Measurements from ENCODE around the gene PLSCR3. TPM values are rescaled to one million over a fixed set of nuclear protein-coding genes. Genes with fewer than 3 reads are reported as not detected.

The PLSCR3 gene
- total and polyA plus RNA-seq, 2 donors (not counting 3 experiments of a cell fraction or from before 2014, with no cell fraction given): 59.9 to 94.8 TPM

DNA sequence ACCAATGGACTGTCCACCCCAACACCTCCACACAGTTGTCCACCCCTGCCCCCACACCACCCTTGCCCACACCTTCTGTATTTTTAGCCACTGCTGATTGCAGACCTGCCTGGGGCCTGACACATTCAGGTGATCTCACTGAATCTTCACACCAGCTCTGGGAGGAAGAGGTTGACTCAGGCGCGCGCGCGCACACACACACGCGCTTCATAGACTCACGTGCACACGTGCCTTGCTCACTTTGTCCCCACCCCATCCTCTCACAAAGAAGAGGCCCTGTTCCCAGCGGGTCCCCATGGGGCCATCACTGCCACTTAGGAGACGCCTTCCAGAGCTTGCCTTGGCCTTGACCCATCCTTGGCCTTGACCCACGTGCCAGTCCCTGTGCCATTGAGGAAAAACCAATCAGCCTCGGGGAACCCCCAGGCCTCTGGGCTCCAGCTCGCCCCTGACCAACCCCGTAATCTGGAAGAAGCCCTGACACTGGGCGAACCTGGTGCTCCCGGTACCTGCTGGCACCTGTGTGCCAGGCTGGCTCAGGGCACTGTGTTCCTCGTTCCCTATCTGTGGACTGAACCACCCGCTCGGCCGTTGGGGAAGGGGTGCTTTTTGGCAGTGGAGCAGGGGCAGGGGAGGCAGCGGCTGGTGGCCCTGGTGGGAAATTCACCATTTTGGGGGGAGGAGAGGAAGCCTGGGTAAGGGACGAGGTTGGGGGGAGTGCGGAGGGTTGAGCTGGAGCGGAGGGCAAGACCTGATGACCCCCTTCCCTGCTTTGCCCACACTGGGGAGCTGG lies 16.5 kb upstream of the PLSCR3 start:
- TF ChIP-seq, protein P1, sequence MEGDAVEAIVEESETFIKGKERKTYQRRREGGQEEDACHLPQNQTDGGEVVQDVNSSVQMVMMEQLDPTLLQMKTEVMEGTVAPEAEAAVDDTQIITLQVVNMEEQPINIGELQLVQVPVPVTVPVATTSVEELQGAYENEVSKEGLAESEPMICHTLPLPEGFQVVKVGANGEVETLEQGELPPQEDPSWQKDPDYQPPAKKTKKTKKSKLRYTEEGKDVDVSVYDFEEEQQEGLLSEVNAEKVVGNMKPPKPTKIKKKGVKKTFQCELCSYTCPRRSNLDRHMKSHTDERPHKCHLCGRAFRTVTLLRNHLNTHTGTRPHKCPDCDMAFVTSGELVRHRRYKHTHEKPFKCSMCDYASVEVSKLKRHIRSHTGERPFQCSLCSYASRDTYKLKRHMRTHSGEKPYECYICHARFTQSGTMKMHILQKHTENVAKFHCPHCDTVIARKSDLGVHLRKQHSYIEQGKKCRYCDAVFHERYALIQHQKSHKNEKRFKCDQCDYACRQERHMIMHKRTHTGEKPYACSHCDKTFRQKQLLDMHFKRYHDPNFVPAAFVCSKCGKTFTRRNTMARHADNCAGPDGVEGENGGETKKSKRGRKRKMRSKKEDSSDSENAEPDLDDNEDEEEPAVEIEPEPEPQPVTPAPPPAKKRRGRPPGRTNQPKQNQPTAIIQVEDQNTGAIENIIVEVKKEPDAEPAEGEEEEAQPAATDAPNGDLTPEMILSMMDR (IDR thresholded peaks at IDR 0.05; ENCODE audit: extremely low read depth in 1 of 2, insufficient read depth in 1 of 2, low read depth in 1 of 2, low read length in 2 of 2): no peak
- TF ChIP-seq, protein P2, sequence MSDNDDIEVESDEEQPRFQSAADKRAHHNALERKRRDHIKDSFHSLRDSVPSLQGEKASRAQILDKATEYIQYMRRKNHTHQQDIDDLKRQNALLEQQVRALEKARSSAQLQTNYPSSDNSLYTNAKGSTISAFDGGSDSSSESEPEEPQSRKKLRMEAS (IDR thresholded peaks at IDR 0.05; ENCODE audit: insufficient read depth, insufficient read length): no peak
- TF ChIP-seq POLR2A (IDR thresholded peaks at IDR 0.05; ENCODE audit: low read depth, low read length) (no peak), POLR2AphosphoS5 (IDR thresholded peaks at IDR 0.05; ENCODE audit: insufficient read depth, low read depth, low read length) (no peak), EZH2 (IDR thresholded peaks at IDR 0.05; ENCODE audit: borderline replicate concordance, low read depth, low read length, severe bottlenecking) (no peak), GATA2 (IDR thresholded peaks at IDR 0.05; ENCODE audit: insufficient read depth, insufficient read length, low read depth, low read length) (no peak), MYC (IDR thresholded peaks at IDR 0.05; ENCODE audit: low read depth, low read length) (no peak), FOS (IDR thresholded peaks at IDR 0.05; ENCODE audit: borderline replicate concordance, insufficient read depth, low read length) (no peak), JUN (IDR thresholded peaks at IDR 0.05; ENCODE audit: borderline replicate concordance, insufficient read depth, insufficient read length, low read depth) (no peak)
- DNase-seq (ENCODE audit: low read depth, low spot score) (no peak), FAIRE-seq (no peak)
- dilution Hi-C loops (cut with MboI; ENCODE audit: extremely low pct_ligation_motif_present, low sequenced_read_pairs) (no loop called here), intact Hi-C loops (cut with micrococcal nuclease) (no loop called here)
- H4K20me1 ChIP-seq (replicated peaks; ENCODE audit: control insufficient read depth, extremely low read depth, insufficient read depth, low read length): no peaks in the 10 kb centered on the region
- no peaks in the 10 kb centered on the region for H3K79me2 ChIP-seq (ENCODE audit: control insufficient read depth, insufficient read depth, low read length)
- no peak overlapping the region for H3K4me2 ChIP-seq (ENCODE audit: insufficient read depth, low read length)
- H3K27ac ChIP-seq (ENCODE audit: insufficient read depth, low read depth, low read length): no peak overlapping the region
- ChIA-PET POLR2A (no interaction called here), CTCF (no interaction called here)
- no TSS peak for BruUV-seq (replicated peaks)
- H2AFZ ChIP-seq (ENCODE audit: low read depth, low read length): no peak overlapping the region
- H3K4me1 ChIP-seq (ENCODE audit: control insufficient read depth, extremely low read depth, insufficient read depth, low read length): no peaks in the 10 kb centered on the region
- H3K27me3 ChIP-seq (ENCODE audit: control insufficient read depth in 2 of 2, insufficient read depth in 2 of 2, low read length in 2 of 2): no peaks in the 10 kb centered on the region
- no peak overlapping the region for H3K4me3 ChIP-seq (replicated peaks in 1 of 3; ENCODE audit: insufficient read depth in 1 of 3, low read depth in 1 of 3, low read length in 3 of 3)
- H3K9me3 ChIP-seq (replicated peaks; ENCODE audit: control insufficient read depth, insufficient read depth, low read length): no peaks in the 10 kb centered on the region
- H3K36me3 ChIP-seq (ENCODE audit: control insufficient read depth in 2 of 2, extremely low read depth in 1 of 2, insufficient read depth in 2 of 2, low read length in 2 of 2): peaks cover 0 to 17% of the 10 kb centered on the region in 2 experiments
- H3K9me1 ChIP-seq (replicated peaks; ENCODE audit: control insufficient read depth, extremely low read depth, insufficient read depth, low read length): no peaks in the 10 kb centered on the region
- H3K9ac ChIP-seq (replicated peaks; ENCODE audit: extremely low read depth, insufficient read depth, low read length): no peak overlapping the region

Data from endothelial cell of umbilical vein (primary cell).